ENCODE measurements around the gene ADGRB3. TPM values are rescaled to one million over a fixed set of nuclear protein-coding genes. Genes with fewer than 3 reads are reported as not detected.

Gene ADGRB3
- polyA plus RNA-seq, 1 experiment, result 0.12 TPM

DNA sequence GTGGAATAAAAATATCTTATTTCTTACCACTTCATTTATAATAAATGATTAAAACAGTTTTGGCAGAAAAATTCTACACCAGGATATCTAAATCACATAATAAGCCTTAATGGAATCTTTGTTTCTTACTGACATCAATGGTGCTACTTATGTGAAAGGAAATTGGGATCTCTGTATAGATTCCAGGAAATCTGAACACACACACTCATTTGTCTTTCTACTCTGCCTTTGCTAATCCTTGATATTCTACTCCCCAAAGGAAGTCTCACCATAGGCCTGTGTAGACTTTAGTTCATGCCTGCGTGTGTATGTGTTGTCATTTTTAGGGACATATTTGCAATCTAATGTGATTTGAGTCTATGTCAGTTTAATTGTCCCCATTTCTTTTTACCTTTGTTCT, 7.9 kb downstream of the ADGRB3 start:
- Histone ChIP-seq H3K4me3 (ENCODE audit: low read depth, low read length) (no peak overlapping the region), H3K36me3 (ENCODE audit: control insufficient read depth, insufficient read depth, low read length) (no peaks in the 10 kb centered on the region), H3K27me3 (ENCODE audit: control insufficient read depth, insufficient read depth, low read length) (no peaks in the 10 kb centered on the region)
- TF ChIP-seq, protein P1, sequence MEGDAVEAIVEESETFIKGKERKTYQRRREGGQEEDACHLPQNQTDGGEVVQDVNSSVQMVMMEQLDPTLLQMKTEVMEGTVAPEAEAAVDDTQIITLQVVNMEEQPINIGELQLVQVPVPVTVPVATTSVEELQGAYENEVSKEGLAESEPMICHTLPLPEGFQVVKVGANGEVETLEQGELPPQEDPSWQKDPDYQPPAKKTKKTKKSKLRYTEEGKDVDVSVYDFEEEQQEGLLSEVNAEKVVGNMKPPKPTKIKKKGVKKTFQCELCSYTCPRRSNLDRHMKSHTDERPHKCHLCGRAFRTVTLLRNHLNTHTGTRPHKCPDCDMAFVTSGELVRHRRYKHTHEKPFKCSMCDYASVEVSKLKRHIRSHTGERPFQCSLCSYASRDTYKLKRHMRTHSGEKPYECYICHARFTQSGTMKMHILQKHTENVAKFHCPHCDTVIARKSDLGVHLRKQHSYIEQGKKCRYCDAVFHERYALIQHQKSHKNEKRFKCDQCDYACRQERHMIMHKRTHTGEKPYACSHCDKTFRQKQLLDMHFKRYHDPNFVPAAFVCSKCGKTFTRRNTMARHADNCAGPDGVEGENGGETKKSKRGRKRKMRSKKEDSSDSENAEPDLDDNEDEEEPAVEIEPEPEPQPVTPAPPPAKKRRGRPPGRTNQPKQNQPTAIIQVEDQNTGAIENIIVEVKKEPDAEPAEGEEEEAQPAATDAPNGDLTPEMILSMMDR (IDR thresholded peaks at IDR 0.05; ENCODE audit: insufficient read depth, low read depth, low read length), result no peak
- ChIA-PET POLR2A (no interaction called here), CTCF (no interaction called here)
- DNase-seq (ENCODE audit: low read depth), result no peak

DNA sequence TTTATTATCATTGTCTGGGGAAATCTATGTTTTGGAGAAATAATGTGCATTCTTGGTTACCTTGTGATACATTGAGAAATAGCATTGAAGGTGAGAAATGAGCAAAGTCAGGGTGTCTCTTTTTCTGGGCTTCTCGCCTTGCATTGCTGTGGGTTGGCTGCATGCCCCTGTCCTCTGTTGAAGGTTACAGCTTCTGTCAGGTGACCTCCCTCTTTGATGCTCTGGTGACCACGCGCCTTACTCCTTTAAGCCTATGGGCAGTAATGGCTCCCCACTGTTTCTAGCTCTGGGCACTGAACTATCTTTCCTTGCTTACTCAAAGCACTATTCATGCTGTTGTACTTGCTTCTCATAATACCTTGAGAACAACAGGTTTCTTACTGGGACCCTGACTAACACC, 14.6 kb downstream of the ADGRB3 start:
- TF ChIP-seq, protein P1 (IDR thresholded peaks at IDR 0.05; ENCODE audit: insufficient read depth, low read depth, low read length), result no peak
- no peak for DNase-seq (ENCODE audit: low read depth)
- ChIA-PET CTCF (interaction anchor here (0.5 kb wide), 1 partner anchor 1070 kb away, joined by 3 read pairs; no protein-coding TSS in a partner anchor), POLR2A (no interaction called here)
- Histone ChIP-seq H3K4me3 (ENCODE audit: low read depth, low read length) (no peak overlapping the region), H3K27me3 (ENCODE audit: control insufficient read depth, insufficient read depth, low read length) (no peaks in the 10 kb centered on the region), H3K36me3 (ENCODE audit: control insufficient read depth, insufficient read depth, low read length) (no peaks in the 10 kb centered on the region)

DNA sequence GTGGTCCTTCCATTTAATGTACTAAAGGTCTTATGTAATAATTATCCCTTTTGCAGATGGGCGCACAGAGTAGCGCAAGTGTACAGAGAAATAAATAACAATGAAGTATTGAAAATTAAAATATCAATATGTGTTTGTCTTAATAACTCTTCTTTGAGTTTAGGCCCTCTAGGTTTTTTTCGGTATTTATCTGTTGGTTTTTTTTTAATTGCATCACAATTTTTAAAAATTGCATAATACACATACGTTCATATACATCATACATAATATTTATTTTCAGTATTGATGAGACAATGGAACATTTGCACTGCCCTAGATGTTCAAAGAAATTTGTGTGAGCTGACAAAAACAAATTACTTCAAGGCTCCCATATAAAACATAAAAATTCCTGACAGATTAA, 15.1 kb downstream of the ADGRB3 start:
- DNase-seq (ENCODE audit: low read depth), result no peak
- ChIA-PET CTCF (interaction anchor here (0.5 kb wide), 1 partner anchor 1070 kb away, joined by 3 read pairs; no protein-coding TSS in a partner anchor), POLR2A (no interaction called here)
- H3K4me3 ChIP-seq (ENCODE audit: low read depth, low read length), result no peak overlapping the region
- no peaks in the 10 kb centered on the region for H3K36me3 ChIP-seq (ENCODE audit: control insufficient read depth, insufficient read depth, low read length)
- TF ChIP-seq, protein P1 (IDR thresholded peaks at IDR 0.05; ENCODE audit: insufficient read depth, low read depth, low read length), result no peak
- no peaks in the 10 kb centered on the region for H3K27me3 ChIP-seq (ENCODE audit: control insufficient read depth, insufficient read depth, low read length)

DNA sequence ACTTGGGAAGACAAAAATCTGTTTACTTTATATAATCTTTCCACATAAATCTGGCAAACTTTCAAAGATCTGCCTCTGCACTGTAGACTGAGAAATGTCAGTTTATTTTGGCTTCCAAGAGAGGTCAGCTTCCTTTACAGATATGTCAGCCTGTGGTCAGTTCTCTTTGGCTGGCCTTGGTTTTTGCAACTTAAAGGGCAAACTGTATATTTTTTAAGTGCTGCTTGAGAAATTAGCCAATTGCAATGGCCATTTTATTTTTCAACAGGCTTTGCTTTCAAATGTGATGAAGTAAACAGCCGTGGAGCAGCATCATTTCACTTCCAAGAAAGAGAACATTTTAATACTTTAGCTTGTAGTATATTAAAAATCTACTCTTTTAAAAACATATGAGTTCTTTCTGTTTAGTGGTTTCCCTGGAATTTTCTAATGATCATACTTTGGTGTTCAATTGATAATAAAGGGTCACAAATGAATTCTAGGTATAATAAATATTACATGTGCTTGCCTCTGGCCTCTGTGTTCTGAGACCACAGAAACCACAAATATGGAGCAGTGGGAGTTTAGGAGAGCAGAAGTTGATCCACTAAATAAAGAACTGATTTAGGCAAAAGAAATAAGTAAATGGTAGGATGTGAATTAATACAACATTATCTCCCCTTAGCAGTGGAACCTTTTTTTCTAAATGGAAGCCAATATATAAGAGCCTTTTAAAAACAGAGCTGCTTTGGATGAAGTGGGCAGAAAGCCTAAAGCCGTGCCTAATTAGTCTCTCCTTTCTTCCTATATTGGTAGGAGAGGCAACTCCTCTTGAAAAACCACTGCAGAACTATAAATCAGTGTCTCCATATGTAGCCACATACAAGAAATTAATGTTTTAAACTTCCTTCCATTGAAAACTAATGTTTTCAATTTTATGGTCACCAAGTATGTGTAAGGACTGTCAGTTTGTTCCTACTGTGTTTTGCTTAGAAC, 16.2 kb downstream of the ADGRB3 start:
- ChIA-PET CTCF (no interaction called here), POLR2A (no interaction called here)
- Histone ChIP-seq H3K36me3 (ENCODE audit: control insufficient read depth, insufficient read depth, low read length) (no peaks in the 10 kb centered on the region), H3K27me3 (ENCODE audit: control insufficient read depth, insufficient read depth, low read length) (no peaks in the 10 kb centered on the region), H3K4me3 (ENCODE audit: low read depth, low read length) (no peak overlapping the region)
- TF ChIP-seq, protein P1 (IDR thresholded peaks at IDR 0.05; ENCODE audit: insufficient read depth, low read depth, low read length), result no peak
- DNase-seq (ENCODE audit: low read depth), result no peak

DNA sequence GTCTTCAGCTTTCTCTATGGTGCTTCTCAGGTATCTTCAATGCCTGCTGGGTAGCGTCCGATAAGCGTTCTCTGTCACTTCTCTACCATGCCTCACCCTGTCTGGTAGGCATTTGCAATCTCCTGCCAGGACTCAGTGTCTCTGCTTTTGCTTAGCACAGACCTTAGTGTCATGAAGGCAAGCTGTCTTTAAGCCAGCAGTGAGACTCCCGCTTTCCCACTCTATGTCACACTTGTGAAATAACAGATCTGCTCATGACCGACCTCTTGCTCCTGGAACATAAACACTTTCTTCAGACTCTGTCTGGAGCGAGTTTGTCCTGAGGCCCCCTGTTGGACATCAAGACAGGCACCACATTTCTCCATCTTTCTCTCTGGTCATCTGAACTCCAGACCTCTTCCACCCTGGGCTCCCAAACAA, 17.0 kb downstream of the ADGRB3 start:
- ChIA-PET CTCF (no interaction called here), POLR2A (no interaction called here)
- TF ChIP-seq, protein P1 (IDR thresholded peaks at IDR 0.05; ENCODE audit: insufficient read depth, low read depth, low read length), result no peak
- Histone ChIP-seq H3K4me3 (ENCODE audit: low read depth, low read length) (no peak overlapping the region), H3K27me3 (ENCODE audit: control insufficient read depth, insufficient read depth, low read length) (no peaks in the 10 kb centered on the region), H3K36me3 (ENCODE audit: control insufficient read depth, insufficient read depth, low read length) (no peaks in the 10 kb centered on the region)
- no peak for DNase-seq (ENCODE audit: low read depth)
